Fibroblast of gingiva (primary cell): Measurements from ENCODE around the gene TTC23.
A peak's percentile ranks its signal among the peaks of the same experiment; 100 is the strongest.

Source experiments
- DNase-seq: peaks from one replicate; pipeline ENCODE4 v3.0.0-alpha.2; 2011; ENCODE audit warnings: low read depth

Gene TTC23

DNA sequence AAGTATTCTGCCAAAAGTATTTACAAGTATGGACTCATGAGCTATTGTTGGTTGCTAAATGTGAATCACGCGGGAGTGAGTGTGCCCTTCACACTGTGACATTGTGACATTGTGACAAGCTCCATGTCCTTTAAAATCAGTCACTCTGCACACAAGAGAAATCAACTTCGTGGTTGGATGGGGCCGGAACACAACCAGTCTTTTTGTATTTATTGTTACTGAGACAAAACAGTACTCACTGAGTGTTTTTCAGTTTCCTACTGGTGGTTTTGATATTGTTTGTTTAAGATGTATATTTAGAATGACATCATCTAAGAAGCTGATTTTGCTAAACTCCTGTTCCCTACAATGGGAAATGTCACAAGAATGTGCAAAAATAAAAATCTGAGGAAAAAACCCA lies 114.2 kb downstream of the TTC23 start:
- DNase-seq: no peak

DNA sequence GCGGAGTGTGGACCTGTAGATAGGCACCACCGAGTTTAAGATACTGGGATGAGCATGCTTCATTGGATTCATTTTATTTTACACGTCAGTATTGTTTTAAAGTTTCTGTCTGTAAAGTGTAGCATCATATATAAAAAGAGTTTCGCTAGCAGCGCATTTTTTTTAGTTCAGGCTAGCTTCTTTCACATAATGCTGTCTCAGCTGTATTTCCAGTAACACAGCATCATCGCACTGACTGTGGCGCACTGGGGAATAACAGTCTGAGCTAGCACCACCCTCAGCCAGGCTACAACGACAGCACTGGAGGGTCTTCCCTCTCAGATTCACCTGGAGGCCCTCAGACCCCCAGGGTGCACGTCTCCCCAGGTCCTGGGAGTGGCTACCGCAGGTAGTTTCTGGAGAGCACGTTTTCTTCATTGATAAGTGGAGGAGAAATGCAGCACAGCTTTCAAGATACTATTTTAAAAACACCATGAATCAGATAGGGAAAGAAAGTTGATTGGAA lies 115.0 kb downstream of the TTC23 start:
- DNase-seq: no peak

DNA sequence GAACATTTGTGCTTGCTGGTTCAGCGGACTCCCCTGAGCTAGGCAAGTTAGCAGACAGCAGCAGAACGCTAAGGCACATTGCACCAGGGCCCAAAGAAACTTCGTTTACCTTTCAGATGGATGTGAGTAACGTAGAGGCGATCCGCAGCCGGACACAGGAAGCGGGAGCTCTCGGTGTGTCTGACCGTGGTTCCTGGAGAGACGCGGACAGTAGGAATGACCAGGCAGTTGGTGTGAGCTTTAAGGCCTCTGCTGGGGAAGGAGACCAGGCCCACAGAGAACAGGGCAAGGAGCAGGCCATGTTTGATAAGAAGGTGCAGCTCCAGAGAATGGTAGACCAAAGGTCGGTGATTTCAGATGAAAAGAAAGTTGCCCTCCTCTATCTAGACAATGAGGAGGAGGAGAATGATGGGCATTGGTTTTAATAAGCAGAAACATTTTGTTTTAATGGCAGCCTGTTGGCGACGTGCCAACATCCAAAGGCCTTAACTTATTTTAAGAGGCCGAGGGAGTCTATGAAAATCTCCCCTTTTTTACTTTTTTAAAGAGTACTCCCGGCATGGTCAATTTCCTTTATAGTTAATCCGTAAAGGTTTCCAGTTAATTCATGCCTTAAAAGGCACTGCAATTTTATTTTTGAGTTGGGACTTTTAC lies 116.6 kb downstream of the TTC23 start:
- DNase-seq: no peak

DNA sequence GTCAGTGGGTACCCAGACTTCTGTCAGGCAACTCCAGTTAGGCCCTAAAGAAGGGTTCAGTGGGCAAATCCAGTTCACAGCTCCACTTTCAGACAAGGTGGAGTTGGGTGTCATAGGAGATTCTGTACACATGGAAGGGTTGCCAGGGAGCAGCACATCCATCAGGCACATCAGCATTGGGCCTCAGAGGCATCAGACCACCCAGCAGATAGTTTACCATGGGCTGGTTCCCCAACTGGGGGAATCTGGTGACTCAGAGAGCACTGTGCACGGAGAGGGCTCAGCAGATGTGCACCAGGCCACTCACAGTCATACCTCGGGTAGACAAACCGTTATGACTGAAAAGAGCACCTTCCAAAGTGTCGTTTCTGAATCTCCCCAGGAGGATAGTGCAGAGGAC lies 117.3 kb downstream of the TTC23 start:
- no peak for DNase-seq

DNA sequence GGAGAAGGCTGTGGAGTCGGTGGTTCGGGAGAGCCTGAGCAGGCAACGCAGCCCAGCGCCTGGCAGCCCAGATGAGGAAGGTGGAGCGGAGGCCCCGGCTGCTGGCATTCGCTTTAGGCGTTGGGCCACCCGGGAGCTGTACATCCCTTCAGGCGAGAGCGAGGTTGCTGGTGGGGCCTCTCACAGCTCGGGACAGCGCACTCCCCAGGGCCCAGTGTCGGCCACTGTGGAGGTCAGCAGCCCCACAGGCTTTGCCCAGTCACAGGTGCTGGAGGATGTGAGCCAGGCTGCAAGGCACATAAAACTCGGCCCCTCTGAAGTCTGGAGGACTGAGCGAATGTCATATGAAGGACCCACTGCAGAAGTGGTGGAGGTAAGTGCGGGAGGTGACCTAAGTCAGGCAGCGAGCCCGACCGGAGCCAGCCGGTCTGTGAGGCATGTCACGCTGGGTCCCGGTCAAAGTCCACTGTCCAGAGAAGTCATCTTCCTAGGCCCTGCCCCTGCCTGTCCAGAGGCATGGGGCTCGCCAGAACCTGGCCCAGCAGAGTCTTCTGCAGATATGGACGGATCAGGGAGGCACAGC lies 117.8 kb downstream of the TTC23 start:
- no peak for DNase-seq

DNA sequence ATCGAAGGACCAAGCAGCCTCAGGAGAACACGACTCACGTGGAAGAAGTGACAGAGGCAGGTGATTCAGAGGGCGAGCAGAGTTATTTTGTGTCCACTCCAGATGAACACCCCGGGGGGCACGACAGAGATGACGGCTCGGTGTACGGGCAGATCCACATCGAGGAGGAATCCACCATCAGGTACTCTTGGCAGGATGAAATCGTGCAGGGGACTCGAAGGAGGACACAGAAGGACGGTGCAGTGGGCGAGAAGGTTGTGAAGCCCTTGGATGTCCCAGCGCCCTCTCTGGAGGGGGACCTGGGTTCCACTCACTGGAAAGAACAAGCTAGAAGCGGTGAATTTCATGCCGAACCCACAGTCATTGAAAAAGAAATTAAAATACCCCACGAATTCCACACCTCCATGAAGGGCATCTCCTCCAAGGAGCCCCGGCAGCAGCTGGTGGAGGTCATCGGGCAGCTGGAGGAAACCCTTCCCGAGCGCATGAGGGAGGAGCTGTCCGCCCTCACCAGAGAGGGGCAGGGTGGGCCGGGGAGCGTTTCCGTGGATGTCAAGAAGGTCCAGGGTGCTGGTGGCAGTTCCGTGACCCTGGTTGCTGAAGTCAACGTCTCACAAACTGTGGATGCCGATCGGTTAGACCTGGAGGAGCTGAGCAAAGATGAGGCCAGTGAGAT lies 118.5 kb downstream of the TTC23 start:
- DNase-seq: no peak

DNA sequence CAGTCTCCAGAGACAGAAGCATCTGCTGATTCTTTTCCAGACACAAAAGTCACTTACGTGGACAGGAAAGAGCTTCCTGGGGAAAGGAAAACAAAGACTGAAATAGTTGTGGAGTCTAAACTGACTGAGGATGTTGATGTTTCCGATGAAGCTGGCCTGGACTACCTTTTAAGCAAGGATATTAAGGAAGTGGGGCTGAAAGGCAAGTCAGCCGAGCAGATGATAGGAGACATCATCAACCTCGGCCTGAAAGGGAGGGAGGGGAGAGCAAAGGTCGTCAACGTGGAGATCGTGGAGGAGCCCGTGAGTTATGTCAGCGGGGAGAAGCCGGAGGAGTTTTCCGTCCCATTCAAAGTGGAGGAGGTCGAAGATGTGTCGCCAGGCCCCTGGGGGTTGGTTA lies 119.1 kb downstream of the TTC23 start:
- no peak for DNase-seq

DNA sequence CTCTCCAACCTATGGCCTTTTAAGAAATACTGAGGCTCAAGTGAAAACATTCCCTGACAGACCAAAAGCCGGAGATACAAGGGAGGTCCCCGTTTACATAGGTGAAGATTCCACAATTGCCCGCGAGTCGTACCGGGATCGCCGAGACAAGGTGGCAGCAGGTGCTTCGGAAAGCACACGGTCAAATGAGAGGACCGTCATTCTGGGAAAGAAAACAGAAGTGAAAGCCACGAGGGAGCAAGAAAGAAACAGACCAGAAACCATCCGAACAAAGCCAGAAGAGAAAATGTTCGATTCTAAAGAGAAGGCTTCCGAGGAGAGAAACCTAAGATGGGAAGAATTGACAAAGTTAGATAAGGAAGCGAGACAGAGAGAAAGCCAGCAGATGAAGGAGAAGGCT lies 119.7 kb downstream of the TTC23 start:
- no peak for DNase-seq

DNA sequence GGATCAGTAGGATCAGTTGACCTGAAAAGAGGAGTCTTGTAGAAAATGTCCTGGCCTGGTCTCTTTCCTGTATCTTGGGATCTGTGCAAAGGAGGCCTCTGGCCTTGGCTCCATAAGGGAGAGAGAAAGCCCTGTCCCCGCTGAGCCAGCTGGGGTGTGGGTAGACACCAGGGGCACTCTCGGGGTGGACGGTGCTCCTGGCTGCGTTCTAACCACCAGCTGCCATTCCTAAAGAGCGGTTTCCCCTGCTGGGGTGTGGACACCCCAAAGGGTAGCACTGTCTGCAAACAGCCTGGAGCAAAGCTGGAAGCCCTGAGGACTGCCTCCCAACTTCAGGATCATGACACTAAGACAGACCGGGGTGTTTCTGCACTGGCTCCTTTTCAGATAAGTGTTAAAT lies 121.0 kb downstream of the TTC23 start:
- no peak for DNase-seq

- DNase-seq: no peak
Observed at GRCh38 chr15:99127773-99128172, 121.6 kb downstream of the TTC23 start.

DNA sequence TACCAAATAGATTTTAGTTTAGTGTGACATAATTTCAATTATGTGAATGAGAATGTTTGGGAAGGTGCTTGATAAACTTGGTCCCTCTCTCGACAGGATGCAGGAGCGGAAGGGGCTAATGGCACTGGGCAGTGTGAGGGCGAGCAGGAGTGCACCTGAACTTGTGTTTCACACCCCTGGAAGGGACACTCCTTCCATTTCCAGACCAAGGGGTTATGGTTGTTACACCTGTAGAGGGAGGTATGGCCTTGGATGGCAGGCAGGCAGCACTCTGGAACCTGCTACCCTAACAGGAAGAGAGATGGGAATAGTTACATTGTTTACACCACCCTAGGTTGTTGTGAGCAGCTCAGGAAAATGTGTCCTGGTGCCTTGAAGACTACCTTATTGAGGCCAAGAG lies 122.5 kb downstream of the TTC23 start:
- no peak for DNase-seq

GRCh38 chr15:99126131-99126588 lies 123.2 kb downstream of the TTC23 start:
- no peak for DNase-seq

GRCh38 chr15:99125061-99125891 lies 124.1 kb downstream of the TTC23 start:
- DNase-seq: peak; percentile 51

DNA sequence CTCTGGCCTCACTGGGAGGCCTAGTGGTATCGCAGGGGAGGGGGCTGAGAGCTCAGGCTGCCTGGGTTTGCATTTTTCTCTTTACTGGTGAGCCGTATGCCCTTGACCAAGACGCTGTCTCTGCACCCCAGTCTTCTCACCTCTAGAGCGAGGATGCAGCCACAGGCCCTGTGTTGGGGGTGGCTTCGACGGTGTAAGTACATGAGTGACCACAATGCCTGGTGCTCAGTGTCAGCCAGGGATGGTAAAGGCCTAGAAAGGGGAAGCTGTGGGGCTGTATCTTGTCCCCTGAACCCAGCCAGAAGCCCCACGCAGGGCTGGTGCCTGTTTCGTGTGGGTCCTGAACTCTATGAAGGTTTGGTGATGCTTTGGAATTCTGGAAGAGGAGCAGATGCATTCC lies 124.7 kb downstream of the TTC23 start:
- DNase-seq: no peak

- DNase-seq: peak; percentile 96
Observed at GRCh38 chr15:99123713-99124451, 125.5 kb downstream of the TTC23 start.

DNA sequence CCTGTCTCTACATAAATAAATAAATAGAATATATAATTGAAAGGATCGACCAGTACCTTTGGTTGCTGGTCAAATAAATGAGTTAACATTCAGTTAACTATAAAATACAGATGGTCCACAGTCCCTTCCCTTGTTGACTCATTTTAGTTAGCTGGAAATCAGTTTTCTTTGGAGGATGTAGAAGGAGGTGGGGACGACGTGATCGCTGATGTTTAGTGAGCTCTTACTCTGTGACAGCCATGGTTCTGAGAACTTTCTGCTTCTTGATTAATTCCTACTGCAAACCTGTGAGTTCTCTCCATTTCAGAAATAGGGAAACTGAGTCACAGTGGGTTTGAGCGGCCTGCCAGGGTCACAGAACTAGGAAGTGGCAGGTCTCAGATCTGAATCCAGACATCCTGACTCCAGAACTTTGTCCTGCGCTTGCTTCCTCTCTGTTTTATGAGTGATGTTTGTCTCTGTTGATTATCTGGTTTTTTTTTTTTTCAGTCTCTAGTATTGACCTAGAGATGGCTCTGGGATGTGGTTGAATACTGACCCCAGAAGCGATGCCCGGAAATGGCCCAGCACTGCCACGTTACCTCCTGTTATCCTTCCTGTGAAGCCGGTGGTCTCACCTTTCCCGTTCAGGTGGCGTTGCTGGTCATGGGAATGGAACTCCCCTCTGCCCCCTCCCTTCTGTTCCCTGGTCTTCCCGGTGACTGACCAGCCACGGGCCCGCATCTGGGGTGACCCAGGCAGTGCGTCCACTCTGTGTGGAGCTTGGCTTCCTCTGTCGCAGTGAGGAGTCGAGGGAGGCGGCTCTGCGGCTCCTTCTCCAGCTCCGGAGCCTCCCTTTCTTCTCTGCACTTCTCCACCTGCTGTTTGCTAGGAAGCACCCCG lies 126.3 kb downstream of the TTC23 start:
- DNase-seq: no peak

DNA sequence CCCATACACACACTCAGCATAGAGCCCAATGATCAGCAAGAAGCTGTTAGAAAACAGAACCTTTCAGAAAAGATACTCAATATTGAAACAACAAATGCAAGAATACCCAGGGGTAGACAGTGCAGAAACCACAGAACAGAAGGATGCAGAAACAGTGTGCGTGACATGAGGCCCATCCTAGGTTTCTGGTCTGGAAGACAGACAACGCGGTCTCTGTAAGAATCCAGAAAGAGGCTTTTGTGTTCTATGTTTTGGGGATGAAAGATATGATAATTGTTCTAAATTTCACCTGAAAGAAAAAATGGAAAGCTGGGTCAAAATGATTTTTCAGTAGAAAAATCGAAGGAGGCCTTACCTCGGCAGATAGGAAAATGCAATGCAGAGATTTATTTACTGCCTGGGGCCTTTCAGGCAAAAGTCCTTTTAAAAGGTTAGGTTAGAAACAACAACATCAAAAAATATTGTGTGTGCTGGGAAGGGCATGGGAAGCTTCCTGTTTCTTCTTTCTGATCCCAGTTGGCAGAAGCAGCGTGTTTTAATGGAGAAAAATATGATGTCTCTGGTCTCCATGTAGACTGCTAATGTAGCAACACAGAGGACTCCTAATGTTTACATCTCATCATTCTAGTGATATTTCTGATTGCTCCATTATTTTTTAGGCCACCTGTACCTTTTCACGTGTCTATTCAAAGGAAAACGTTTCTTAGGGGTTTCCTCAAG lies 127.5 kb downstream of the TTC23 start:
- no peak for DNase-seq

DNA sequence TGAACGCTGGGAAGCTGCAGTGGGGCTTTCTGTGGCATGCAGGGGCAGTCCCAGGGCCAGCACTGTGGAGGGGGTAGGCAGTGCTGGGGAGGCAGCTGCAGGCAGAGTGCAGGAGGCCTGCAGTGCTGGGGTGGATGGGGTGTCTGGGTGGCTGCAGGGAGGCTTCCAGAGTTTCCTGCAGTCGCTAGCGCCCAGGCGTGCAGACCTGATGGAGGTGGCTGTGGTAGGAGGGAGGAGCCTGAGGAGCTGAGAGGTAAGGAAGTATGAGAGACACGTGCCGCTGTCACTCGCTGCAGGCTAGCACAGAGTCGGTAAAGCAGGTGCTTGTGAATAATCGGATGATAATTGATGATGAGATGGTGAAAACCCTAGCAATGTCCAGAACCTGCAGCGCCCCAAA lies 128.2 kb downstream of the TTC23 start:
- no peak for DNase-seq

GRCh38 chr15:99120050-99120777 lies 129.2 kb downstream of the TTC23 start:
- DNase-seq: no peak
